ENCODE results near the gene PROSER3.

DNA sequence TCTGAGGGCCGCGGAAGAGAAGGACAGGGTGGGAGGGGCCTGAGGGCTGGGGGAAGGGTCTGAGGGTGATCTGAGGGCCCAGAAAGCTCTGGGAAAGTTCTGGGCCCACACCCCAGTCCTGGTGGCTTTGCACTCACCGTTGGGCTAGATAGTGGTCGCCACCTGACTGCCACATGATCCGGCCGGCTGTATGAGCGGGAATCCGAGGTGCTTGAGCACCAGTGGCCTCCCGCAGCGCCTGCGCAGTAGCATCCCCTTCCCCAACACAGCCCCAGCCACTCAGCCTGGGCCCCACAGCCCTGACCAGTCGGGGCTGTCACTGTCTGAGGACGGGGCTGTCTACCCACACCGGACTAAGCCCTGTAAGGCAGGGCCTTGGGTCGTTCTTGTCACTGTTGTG is 39.7 kb downstream of the PROSER3 start:
- TF ChIP-seq, protein P1, sequence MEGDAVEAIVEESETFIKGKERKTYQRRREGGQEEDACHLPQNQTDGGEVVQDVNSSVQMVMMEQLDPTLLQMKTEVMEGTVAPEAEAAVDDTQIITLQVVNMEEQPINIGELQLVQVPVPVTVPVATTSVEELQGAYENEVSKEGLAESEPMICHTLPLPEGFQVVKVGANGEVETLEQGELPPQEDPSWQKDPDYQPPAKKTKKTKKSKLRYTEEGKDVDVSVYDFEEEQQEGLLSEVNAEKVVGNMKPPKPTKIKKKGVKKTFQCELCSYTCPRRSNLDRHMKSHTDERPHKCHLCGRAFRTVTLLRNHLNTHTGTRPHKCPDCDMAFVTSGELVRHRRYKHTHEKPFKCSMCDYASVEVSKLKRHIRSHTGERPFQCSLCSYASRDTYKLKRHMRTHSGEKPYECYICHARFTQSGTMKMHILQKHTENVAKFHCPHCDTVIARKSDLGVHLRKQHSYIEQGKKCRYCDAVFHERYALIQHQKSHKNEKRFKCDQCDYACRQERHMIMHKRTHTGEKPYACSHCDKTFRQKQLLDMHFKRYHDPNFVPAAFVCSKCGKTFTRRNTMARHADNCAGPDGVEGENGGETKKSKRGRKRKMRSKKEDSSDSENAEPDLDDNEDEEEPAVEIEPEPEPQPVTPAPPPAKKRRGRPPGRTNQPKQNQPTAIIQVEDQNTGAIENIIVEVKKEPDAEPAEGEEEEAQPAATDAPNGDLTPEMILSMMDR (conservative IDR thresholded peaks at IDR 0.05 in 1 of 2, IDR thresholded peaks at IDR 0.05 in 1 of 2; ENCODE audit: extremely low read depth in 1 of 2, insufficient read depth in 1 of 2, low read depth in 1 of 2, low read length in 2 of 2): no peak
- no peak for TF ChIP-seq EZH2 (IDR thresholded peaks at IDR 0.05; ENCODE audit: borderline replicate concordance, low read length)

Measured in mammary epithelial cell (primary cell).